Skin of body (tissue), 2 donors: ENCODE results near the gene CDC42SE2. TPM values are rescaled to one million over a fixed set of nuclear protein-coding genes. Genes with fewer than 3 reads are reported as not detected.
"Not testable (repeated sequence)": the region's sequence is repeated elsewhere in the genome, so short reads cannot be mapped to it uniquely, and the experiment has no call there.

Source experiments
- DNase-seq: peaks from one replicate; lab custom pipeline; 2025; lab: John Stamatoyannopoulos, UW
- total RNA-seq: library from RNA; depleted of rRNA; stranded (reverse); fragments of >200 nt; gene quantifications from one replicate; pipeline ENCODE4 v1.2.3, GENCODE V29; 2014

The CDC42SE2 gene
- total RNA-seq, 1 donor from 2014 or later = 29.9 TPM

DNA sequence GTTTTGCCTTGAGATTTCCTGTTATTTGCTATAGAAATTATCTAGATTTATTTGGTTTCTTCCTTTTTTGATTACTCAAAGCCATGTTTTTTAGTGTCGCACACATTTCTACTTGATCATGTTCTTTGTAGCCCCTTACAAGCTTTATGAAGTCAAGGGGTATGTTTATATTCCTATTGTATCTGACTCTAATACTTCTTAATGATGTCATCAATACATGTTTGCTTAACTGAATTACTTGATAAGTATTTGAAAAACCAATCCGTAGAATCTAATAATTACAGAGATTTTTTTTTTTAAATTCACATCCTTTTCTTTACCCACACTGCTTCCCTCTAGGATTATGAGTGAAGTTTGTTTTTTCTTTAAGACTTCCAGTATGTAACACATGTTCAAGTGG, 53.0 kb downstream of the CDC42SE2 start:
- no peak for DNase-seq

DNA sequence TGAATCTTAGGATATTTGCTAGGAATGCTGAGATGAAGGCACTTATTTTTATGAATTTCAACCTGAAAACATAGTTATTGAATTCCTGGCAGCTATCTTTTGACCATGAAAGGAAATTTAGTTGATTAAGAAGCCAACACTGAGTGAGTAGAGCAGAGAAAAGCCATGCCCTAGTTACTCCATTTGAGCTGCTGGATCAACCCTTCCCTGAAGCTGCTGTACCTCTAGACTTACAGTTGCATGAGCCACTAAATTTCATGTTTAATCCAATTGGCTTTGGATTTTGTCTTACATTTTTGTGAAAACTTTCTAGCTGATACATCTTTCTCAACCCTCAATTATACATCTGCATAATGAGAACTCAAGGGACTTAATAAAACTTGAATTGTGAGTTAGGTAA, 54.6 kb downstream of the CDC42SE2 start:
- DNase-seq = no peak

DNA sequence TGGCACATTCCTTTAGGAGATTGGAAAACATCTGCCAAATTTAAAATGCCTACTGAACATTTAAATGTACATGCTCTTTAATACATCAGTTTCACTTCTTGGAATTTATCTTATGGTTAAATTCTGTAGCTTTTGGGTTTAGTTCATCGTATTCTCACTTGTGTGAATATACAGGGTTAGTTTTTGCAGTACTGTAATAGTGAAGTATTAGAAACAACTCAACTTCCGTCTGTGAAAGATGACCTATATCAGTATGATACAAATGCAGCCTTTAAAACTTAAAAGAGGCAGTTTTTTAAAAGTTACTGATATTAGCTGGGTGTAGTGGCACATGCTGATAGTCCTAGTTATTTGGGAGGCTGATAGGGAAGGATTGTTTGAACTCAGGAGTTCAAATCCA, 57.2 kb downstream of the CDC42SE2 start:
- DNase-seq = no peak

DNA sequence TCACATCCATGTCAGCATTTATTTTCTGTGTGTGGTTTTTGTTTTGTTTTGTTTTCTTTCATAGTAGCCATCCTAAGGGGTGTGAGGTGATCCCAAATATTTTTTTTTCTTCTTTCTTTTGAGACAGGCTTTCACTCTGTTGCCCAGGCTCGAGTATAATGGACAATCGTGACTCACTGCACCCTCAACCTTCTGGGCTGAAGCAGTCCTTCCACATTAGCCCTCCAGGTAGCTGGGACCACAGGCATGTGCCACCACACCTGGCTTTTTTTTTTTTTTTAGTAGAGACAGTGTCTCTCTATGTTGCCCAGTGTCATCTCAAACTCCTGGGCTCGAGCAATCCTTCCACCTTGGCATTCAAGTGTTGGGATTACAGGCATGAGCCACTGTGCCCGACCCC, 59.1 kb downstream of the CDC42SE2 start:
- DNase-seq = no peak

DNA sequence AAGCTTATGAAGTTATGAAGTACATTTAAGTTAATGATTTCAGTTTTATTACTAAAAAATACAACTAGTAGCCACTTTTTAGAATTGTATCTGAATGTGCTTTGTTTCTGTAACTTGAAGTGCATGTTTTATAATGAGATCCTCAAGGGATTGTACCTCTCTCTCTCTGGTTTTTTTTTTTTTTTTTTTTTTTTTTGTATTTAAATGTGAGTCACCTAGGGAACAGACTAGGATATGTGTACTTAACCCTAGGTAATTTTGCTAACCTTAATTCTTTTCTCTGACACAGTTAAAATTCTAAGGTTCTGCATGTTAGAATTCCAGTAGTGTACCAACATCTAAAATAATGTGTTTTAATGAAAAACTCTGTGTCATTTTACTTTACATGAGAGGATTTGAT, 59.5 kb downstream of the CDC42SE2 start:
- DNase-seq = no peak

DNA sequence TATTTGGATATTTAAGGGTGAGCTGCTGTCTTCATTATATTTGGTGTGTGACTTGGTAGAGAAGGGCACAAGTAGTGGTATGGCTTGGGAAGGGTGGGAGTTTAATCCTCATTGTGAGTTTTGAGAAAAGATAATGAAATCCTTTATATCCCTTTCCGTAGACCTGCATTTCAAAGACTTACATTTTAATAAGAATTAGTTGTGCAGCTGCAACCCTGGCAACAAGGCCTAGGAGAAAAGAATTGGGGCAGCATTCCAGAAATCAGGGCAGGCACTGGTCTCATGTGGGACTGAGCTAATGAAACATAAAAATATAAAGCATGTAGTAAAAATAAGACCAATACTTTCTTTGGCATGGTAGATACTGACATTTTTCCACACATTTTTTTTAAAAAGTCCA, 60.5 kb downstream of the CDC42SE2 start:
- DNase-seq = peak; percentile 28

DNA sequence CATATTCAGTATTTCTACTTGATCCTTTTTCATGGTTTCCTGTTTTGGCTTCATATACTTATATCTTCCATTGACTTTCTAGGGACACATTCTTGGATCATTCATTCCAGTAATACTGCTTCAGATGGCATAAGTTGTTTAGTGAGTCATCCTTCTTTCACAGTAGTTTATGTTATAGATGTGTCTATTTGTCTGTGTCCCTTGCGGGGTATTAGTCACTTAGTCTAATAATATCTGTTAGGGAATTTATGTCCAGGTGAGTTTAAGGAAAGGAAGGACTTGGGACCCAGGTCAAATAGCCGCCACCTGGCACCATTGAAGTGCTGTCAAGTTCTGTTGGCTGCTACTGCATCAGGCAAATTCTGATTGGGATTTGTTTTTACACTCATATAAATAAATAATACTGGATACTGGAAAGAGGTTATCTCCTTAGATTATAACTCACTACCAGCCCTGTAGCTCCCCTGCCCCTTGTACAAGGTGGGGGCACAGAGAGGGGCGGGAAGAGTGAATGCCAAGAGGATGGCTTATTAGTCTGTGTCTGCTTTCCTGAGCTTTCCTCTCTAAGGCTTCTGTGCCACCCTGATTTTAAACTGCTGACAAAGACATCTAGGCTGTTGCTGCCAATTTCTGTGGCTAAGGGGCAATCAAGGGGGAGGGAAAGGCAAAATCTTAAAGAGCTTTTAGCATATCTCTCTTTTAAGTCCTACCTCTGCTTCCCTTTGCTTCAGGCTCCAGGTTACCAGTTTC, 64.9 kb downstream of the CDC42SE2 start:
- no peak for DNase-seq

DNA sequence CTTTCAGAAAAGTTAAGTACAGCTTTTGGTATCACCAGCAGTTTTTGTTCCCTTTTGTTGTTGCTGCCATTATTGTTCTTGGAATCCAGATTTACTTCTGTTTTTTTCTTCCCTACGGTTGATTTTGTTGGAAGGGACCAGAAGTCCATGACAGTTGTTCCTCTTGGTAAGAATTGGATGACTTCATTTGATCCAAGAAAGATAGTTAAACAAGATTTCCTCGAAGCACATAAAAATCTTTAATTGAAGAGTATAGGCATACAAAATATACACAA, 65.4 kb downstream of the CDC42SE2 start:
- no peak for DNase-seq

DNA sequence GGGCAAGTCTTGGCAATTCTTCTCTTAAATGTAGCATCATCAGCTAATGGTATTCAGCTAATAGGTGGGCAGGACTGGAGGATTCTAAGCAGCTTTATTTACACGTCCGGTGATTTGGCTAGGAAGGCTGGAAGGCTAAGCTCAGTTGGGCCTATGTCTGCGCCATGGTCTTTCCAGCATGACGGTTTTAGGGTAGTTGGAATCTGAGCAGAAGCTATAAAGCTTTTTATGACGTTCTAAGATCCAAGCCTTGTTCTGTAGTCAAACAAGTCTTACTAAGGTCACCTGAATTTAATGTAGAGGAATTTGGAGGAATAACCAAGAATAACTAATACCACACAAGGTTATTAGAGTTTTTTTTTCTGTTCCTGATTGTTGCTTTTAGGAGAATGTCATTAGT, 66.2 kb downstream of the CDC42SE2 start:
- DNase-seq = no peak

DNA sequence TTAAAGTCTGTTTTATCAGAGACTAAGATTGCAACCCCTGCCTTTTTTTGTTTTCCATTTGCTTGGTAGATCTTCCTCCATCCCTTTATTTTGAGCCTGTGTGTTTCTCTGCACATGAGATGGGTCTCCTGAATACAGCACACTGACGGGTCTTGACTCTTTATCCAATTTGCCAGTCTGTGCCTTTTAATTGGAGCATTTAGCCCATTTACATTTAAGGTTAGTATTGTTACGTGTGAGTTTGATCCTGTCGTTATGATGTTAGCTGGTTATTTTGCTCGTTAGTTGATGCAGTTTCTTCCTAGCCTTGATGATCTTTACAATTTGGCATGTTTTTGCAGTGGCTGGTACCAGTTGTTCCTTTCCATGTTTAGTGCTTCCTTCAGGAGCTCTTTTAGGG, 71.9 kb downstream of the CDC42SE2 start:
- DNase-seq = not testable (repeated sequence)

DNA sequence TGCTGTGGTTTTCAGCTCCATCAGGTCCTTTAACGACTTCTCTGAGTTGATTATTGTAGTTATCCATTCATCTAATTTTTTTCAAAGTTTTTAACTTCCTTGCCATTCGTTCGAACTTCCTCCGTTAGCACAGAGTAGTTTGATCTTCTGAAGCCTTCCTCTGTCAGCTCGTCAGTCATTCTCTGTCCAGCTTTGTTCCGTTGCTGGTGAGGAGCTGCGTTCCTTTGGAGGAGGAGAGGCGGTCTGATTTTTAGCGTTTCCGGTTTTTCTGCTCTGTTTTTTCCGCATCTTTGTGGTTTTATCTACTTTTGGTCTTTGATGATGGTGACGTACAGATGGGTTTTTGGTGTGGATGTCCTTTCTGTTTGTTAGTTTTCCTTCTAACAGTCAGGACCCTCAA, 72.9 kb downstream of the CDC42SE2 start:
- not testable (repeated sequence) for DNase-seq

DNA sequence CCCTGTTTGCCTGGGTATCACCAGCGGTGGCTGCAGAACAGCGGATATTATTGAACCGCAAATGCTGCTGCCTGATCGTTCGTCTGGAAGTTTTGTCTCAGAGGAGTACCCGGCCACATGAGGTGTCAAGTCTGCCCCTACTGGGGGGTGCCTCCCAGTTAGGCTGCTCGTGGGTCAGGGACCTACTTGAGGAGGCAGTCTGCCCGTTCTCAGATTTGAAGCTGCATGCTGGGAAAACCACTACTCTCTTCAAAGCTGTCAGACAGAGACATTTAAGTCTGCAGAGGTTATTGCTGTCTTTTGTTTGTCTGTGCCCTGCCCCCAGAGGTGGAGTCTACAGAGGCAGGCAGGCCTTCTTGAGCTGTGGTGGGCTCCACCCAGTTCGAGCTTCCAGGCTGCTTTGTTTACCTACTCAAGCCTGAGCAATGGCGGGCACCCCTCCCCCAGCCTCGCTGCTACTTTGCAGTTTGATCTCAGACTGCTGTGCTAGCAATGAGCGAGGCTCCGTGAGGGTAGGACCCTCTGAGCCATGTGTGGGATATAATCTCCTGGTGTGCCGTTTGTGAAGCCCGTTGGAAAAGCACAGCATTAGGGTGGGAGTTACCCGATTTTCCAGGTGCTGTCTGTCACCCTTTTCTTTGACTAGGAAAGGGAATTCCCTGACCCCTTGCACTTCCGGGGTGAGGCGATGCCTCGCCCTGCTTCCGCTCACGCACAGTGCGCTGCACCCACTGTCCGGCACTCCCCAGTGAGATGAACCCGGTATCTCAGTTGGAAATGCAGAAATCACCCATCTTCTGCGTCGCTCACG, 73.6 kb downstream of the CDC42SE2 start:
- DNase-seq = not testable (repeated sequence)

DNA sequence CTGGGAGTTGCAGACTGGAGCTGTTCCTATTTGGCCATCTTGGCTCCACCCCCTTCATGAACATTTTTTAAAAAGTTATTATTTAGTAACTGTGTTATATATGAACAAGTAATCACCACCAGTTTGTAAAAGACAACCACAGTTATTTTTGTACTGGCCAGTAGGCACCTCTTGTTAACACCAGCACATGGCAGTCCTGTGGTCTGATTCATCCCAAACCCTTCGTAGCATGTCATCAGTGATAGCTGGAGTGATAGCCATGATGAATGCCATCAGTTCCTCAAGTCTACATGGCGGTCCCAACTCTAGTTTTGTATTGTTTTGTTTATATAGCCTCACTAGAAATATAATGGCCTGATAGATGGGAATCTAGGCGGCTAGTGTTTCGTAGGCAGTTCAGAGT, 74.2 kb downstream of the CDC42SE2 start:
- no peak for DNase-seq

DNA sequence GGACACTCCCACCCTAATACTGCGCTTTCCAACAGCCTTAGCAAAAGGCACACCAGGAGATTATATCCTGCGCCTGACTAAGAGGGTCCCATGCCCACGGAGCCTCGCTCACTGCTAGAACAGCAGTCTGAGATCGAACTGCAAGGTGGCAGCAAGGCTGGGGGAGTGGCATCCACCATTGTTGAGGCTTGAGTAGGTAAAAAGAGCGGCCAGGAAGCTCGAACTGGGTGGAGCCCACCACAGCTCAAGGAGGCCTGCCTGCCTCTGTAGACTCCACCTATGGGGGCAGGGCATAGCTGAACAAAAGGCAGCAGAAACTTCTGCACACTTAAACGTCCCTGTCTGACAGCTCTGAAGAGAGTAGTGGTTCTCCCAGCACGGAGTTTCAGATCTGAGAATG, 80.4 kb downstream of the CDC42SE2 start:
- not testable (repeated sequence) for DNase-seq

DNA sequence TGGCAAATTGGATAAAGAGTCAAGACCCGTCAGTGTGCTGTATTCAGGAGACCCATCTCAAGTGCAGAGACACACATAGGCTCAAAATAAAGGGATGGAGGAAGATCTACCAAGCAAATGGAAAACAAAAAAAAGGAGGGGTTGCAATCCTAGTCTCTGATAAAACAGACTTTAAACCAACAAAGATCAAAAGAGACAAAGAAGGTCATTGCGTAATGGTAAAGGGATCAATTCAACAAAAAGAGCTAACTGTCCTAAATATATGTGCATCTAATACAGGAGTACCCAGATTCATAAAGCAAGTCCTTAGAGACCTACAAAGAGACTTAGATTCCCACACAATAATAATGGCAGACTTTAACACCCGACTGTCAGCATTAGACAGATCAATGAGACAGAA, 82.4 kb downstream of the CDC42SE2 start:
- DNase-seq = not testable (repeated sequence)

DNA sequence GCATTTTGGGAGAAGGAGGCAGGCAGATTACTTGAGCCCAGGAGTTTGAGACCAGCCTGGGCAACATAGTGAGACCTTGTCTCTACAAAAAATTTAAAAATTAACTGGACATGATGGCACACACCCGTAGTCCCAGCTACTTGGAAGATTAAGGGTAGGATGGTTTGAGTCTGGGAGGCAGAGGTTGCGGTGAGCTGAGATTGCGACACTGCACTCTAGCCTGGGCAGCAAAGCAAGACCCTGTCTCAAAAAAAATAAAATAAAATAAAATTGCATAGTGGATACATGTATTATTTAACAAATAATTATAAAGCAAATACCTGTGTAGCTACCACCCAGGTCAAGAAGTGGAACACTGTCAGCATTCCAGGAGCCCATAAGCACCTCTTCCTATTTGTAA, 90.1 kb downstream of the CDC42SE2 start:
- DNase-seq = no peak

DNA sequence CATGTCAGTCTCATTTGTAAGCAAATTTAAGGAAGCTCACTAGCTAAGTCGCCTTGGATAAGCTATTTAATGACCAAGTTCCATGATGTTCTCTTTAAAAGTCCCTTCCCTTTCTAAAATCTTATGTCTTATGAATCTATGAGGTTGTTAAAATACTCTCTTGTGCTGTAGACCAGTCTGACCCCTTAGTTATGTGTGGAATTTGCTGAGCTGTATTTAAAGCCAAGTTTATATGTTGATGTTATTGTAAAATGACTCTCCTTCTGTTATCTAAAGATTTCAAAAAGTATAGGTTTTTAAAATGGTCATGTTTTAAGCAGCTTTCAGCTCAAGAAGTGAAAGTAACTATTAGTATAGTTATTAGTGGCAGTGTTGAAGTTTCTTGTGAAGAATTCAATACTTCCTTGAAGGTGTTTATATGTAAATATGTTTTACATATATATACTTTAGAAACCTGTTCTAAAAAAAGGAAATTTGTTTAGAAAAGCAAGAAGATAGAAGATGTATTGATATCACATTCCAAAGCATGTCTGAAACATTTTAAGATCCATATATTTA, 92.2 kb downstream of the CDC42SE2 start:
- DNase-seq = no peak

DNA sequence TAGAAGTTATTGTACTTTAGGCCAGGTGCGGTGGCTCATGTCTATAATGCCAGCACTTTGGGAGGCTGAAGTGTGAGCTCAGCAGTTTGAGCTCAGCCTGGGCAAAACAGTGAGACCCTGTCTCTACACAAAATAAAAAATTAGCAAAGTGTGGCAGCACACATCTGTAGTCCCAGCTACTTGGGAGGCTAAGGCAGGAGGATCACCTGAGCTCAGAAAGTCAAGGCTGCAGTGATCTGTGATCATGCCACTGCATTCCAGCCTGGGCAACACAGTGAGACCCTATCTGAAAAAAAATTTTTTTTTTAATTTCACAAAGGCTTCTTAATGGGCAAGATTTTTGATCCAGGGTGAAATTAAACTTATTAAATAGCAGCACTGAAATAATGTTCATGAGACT, 92.8 kb downstream of the CDC42SE2 start:
- DNase-seq = no peak

DNA sequence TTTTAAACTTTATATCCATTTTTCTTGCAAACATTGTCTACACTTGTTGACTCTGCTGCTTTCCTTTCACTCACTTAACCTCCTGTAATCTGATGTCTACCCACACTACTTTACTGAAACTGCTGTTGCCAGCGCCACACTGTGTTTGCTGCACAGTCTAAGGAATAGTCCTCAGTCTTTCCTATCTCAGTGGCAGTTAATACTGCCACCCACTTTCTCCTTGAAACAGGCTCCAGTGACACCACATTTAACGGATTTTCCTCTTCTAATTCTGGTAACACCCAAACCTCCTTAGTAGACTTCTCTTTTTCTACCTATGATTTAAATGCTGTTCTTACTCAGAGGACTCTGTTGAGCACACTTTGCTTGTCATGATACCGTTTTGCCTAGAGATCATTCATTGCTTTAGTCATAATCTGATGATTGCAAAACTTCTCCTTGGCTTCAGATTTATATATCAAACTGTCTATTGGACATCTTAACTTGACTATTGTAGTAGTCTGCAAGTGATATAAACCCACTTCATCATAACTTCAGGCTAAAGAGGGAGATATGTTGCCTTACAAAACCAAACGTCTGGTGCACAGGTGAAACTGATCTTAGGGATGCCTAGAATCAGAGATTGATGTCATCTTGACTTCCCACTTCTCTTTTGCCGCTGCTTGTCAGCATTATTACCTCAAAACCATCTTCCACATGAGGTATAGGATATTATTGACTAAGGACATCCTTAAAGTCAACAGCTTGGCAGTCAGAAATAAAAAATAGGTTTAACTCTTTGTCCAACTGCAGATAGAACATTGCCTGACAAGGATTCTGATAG, 94.1 kb downstream of the CDC42SE2 start:
- no peak for DNase-seq

DNA sequence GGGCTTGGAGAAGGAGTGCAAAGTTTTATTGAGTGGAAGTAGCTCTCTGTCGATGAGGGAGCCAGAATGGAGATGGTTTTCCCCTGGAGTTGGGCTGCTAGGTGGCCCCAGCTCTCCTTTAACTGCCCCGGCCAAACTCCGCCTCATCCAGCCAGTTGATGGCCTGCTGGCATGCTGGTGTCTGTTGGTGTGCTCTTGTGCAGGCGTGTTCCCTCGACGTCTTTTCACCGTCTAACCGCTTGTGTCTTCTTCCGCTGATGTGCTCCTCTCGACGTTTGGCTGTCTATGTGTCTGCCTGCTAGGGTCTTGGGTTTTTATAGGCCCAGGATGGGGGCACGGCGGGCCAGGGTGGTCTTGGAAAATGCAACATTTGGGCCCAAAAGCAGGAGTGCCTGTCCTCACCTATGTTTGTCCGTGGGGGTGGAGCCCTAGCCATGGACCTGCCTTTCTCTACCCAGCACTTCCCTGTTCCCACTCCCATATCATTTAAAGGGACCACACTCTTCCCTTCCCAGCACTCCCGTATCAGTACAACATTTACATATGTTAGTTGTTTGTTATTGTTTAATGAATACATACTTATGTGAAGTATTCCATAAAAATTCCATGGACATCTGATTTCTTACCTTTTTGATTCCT, 97.9 kb downstream of the CDC42SE2 start:
- DNase-seq = no peak

DNA sequence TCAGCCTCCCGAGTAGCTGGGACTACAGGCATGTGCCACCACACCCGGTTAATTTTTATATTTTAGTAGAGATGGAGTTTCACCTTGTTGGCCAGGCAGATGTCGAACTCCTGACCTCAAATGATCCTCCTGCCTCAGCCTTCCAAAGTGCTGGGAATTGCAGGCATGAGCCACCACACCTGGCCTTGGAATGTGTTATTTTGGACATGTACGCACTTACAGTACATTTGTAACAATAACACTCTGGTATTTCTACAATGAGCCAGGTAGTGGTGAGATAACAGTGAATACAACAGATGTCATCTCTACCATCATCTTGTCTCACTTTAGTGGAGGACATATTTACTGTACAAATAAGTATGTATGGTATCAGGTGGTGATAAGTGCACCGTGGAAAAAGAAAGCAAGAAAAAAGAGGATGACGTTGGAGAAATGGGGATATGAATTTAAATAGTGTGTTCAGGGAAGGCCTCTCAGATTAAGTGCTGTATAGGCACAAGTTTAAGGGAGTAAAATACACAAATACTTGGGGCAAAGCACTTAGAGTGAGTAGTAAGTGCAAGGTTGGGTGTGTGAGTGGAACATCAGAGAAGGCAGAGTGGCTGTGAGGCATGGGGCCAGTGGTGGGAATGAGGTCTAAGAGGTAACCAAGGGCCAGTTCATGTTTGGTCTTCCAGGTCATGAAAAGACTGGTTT, 100.1 kb downstream of the CDC42SE2 start:
- DNase-seq = no peak
